Brain microvascular endothelial cell (primary cell): ENCODE data around the gene SLC16A13.

ENCODE experiments used
- DNase-seq: peaks from one replicate; pipeline ENCODE4 v3.0.0-alpha.2; 2020
- H3K27ac ChIP-seq: fragments of 250-450 bp; sonication (Bioruptor Pico); 2 replicates; pipeline ENCODE4 v1.5.1; 2020; ENCODE audit warnings: mild to moderate bottlenecking, moderate library complexity
- H3K27me3 ChIP-seq: fragments of 250-450 bp; sonication (Bioruptor Pico); replicated peaks from 2 replicates; pipeline ENCODE4 v1.5.1; 2020; ENCODE audit warnings: mild to moderate bottlenecking
- H3K36me3 ChIP-seq: fragments of 250-450 bp; sonication (Bioruptor Pico); replicated peaks from 2 replicates; pipeline ENCODE4 v1.5.1; 2020; ENCODE audit warnings: mild to moderate bottlenecking
- H3K4me3 ChIP-seq: 2 replicates; pipeline ENCODE4 v1.5.1; 2011; ENCODE audit warnings: low read depth, mild to moderate bottlenecking, control low read depth, low read length, moderate library complexity
- CTCF ChIP-seq: IDR thresholded peaks from 2 replicates; pipeline ENCODE4 v1.5.1; 2011; ENCODE audit warnings: low read depth, mild to moderate bottlenecking, moderate library complexity, low read length, control low read depth, inconsistent platforms; ENCODE audit errors: missing control alignments
- in situ Hi-C: cut with HindIII; loops from 2 replicates; pipeline ENCODE4 v1.10.0; 2017; ENCODE audit warnings: low sequenced_read_pairs, low pct_ligation_motif_present

The SLC16A13 gene

GRCh38 chr17:7058831-7059447, 23.1 kb downstream of the SLC16A13 start:
- Histone ChIP-seq H3K27ac (peak overlapping the region; percentile 19), H3K27me3 (no peaks in the 10 kb centered on the region), H3K36me3 (no peaks in the 10 kb centered on the region), H3K4me3 (no peak overlapping the region)
- peak; percentile 30 for DNase-seq
- no peak for TF ChIP-seq CTCF
- in situ Hi-C loops: loop anchor here (25.0 kb wide), 1 partner anchor 128 kb away; the partner anchor contains the start of gene ASGR1

GRCh38 chr17:7060165-7060891, 24.5 kb downstream of the SLC16A13 start:
- Histone ChIP-seq H3K36me3 (no peaks in the 10 kb centered on the region), H3K27me3 (no peaks in the 10 kb centered on the region), H3K27ac (no peak overlapping the region), H3K4me3 (no peak overlapping the region)
- peak; percentile 60 for DNase-seq
- no peak for TF ChIP-seq CTCF
- in situ Hi-C loops: loop anchor here (25.0 kb wide), 1 partner anchor 127 kb away; the partner anchor contains the start of gene ASGR1

GRCh38 chr17:7063518-7064094, 27.8 kb downstream of the SLC16A13 start:
- H3K27me3 ChIP-seq: no peaks in the 10 kb centered on the region
- H3K27ac ChIP-seq: no peak overlapping the region
- no peak overlapping the region for H3K4me3 ChIP-seq
- H3K36me3 ChIP-seq: no peaks in the 10 kb centered on the region
- TF ChIP-seq CTCF: no peak
- DNase-seq: no peak
- in situ Hi-C loops: loop anchor here (25.0 kb wide), 1 partner anchor 124 kb away; the partner anchor contains the start of gene ASGR1

- no peaks in the 10 kb centered on the region for H3K27me3 ChIP-seq
- no peak for DNase-seq
- no peak overlapping the region for H3K27ac ChIP-seq
- in situ Hi-C loops: loop anchor here (25.0 kb wide), 1 partner anchor 123 kb away; the partner anchor contains the start of gene ASGR1
- H3K36me3 ChIP-seq: no peaks in the 10 kb centered on the region
- TF ChIP-seq CTCF: no peak
- H3K4me3 ChIP-seq: no peak overlapping the region
Observed at GRCh38 chr17:7064261-7064660, 28.4 kb downstream of the SLC16A13 start.

GRCh38 chr17:7067198-7067597, 31.4 kb downstream of the SLC16A13 start:
- no peaks in the 10 kb centered on the region for H3K27me3 ChIP-seq
- in situ Hi-C loops: loop anchor here (25.0 kb wide), 1 partner anchor 120 kb away; the partner anchor contains the start of gene ASGR1

More at GRCh38 chr17:7067198-7067597, 31.4 kb downstream of the SLC16A13 start:
- Histone ChIP-seq H3K36me3 (no peaks in the 10 kb centered on the region), H3K27ac (no peak overlapping the region), H3K4me3 (no peak overlapping the region)
- no peak for DNase-seq
- no peak for TF ChIP-seq CTCF
